NCI-H510A treated with DMSO at 0.1 percent for 48 hours (cell line): ENCODE data around the gene ODAD2.
"Not testable (repeated sequence)": the region's sequence is repeated elsewhere in the genome, so short reads cannot be mapped to it uniquely, and the experiment has no call there.

Source experiments
- DNase-seq: peaks from one replicate; lab custom pipeline; 2025; lab: John Stamatoyannopoulos, UW

The ODAD2 gene

GRCh38 chr10:27998954-27999275, at the start of gene ODAD2:
ODAD2 (minus strand) TSS chr10:27999079; CDS start chr10:27995142, 3,937 bp downstream.
- no peak for DNase-seq

GRCh38 chr10:28047061-28047460, 48.2 kb upstream of the ODAD2 start:
- no peak for DNase-seq

- no peak for DNase-seq
These were observed 47.7 kb upstream of the ODAD2 start for GRCh38 chr10:28046579-28046978.

GRCh38 chr10:28043941-28044340, 45.1 kb upstream of the ODAD2 start:
- no peak for DNase-seq

GRCh38 chr10:28036587-28036986, 37.7 kb upstream of the ODAD2 start:
- DNase-seq: no peak

- no peak for DNase-seq
These were observed 22.4 kb upstream of the ODAD2 start for GRCh38 chr10:28020993-28021982.

- no peak for DNase-seq
These were observed 21.4 kb upstream of the ODAD2 start for GRCh38 chr10:28020080-28020860.

GRCh38 chr10:28014651-28015050, 15.8 kb upstream of the ODAD2 start:
- no peak for DNase-seq

- no peak for DNase-seq
These were observed 14.2 kb upstream of the ODAD2 start for GRCh38 chr10:28012990-28013515.

- no peak for DNase-seq
These were observed 11.9 kb upstream of the ODAD2 start for GRCh38 chr10:28010821-28011220.

GRCh38 chr10:28008054-28008453, 9.2 kb upstream of the ODAD2 start:
- DNase-seq: no peak

- no peak for DNase-seq
These were observed 2.5 kb upstream of the ODAD2 start for GRCh38 chr10:28001353-28001752.

- peak; percentile 21 for DNase-seq
These were observed 513 bp downstream of the ODAD2 start for GRCh38 chr10:27998178-27998953.

- DNase-seq: no peak
These were observed 1.1 kb downstream of the ODAD2 start for GRCh38 chr10:27997865-27998177.

GRCh38 chr10:27995311-27995710, 3.6 kb downstream of the ODAD2 start:
- DNase-seq: no peak

GRCh38 chr10:27989357-27989756, 9.5 kb downstream of the ODAD2 start:
- not testable (repeated sequence) for DNase-seq

- peak; percentile 3 for DNase-seq
These were observed 12.1 kb downstream of the ODAD2 start for GRCh38 chr10:27986821-27987220.

GRCh38 chr10:27982875-27983543, 15.9 kb downstream of the ODAD2 start:
- no peak for DNase-seq

GRCh38 chr10:27981744-27982143, 17.1 kb downstream of the ODAD2 start:
- DNase-seq: no peak

- DNase-seq: not testable (repeated sequence)
These were observed 28.1 kb downstream of the ODAD2 start for GRCh38 chr10:27970795-27971194.

GRCh38 chr10:27969931-27970330, 28.9 kb downstream of the ODAD2 start:
- DNase-seq: not testable (repeated sequence)
